Hematopoietic multipotent progenitor cell treated with erythropoietin and hydrocortisone succinate and interleukin-3 and kit ligand, for 6 days (in vitro differentiated cells): ENCODE results near the gene TPRG1.
"Not testable (repeated sequence)": the region's sequence is repeated elsewhere in the genome, so short reads cannot be mapped to it uniquely, and the experiment has no call there.

ENCODE experiments used
- DNase-seq: peaks from one replicate; pipeline ENCODE4 v3.0.0-alpha.2; 2015

The TPRG1 gene

DNA sequence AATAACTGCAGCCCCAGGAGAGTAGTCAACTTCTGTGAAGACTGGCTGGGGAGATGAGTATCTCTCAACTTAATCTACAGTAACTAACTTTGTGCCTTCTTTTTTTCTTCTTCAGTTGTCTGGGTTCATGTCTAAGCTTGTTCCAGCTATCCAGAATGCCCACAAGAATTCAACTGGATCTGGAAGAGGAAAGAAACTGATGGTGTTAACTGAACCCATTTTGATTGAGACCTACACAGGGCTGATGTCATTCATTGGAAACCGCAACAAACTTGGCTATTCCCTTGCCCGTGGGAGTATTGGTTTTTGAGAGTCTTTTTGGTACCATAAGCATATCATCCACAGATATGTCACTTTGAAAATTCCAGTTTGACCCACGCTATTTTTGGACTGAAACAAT, 148.7 kb downstream of the TPRG1 start:
- no peak for DNase-seq

DNA sequence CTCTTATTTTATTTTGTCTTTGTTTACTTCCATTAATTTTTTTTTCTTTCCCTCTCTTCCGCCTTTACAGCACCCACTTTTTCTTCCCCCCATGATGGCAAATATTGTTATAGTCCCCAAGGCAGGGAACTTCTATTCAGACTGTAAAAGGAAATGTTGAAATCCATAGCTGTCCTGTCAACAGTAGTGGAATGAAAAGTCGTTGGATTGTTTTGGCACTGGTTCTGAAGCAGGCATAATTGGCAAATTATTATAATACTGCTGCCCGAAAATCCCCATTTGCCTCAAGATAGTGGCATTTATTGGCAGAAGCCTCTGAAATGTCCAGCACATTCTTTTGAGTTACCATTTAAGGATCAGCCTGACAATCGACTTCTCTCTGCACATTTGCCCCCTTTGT, 150.6 kb downstream of the TPRG1 start:
- no peak for DNase-seq

DNA sequence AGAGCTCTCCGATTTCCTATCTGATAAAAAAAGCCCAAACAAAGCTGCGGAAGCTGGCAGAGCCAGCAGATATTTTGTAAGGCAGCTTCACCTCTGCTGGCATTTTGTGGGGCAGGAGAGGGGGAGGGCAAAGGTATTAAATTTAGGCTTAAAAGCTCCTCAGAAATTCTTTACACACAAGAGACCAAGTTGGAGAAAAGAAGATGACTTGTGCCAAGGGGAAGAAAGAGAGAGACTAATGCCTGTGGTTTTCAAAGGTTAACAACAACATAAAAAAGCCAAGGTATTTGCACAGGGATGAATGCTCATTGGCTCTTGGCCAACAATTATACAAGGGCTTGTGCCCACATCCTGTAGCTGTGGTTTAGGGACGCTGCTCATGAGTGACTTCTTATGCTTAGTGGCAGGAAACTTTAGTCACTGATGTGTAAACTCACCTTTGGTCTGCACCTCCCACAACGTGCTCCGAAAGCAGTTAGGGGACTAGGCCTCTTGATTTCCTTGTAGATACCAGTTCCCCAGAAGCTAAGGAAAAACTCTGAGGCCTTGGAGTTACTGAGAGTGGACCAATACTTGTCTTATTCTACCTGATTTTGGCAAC, 152.9 kb downstream of the TPRG1 start:
- DNase-seq, result peak; percentile 79

DNA sequence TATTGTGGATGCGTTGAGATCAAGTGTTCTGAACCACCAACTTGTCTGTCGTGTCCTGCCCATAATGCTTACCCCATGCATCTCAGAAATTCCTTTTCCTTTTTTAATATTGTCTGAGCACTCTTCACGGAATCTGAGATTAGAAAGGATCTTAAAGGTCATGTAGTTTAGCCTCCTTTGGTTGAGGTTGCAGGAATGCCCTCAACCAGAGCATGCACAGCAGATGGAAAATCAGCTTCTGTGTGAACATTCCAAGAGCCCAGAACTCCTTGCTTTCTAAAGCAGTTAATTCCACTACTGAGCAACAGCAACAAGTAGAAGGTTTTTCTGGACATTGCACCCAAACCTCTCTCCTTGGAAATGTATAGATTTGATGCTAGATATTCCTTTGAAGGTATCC, 153.7 kb downstream of the TPRG1 start:
- DNase-seq, result no peak

DNA sequence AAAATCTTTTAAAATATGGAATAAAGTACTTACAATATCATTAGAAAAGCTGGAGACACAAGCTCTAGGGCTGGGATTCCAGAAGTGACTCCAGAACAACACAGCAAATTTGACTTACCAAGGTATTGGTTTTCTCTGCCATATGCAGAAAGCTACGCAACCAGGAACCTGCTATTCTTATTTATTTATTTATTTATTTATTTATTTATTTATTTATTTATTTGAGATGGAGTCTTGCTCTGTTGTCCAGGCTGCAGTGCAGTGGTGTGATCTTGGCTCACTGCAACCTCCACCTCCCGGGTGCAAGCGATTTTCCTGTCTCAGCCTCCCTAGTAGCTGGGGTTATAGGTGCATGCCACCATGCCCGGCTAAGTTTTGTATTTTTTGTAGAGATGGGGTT, 157.9 kb downstream of the TPRG1 start:
- DNase-seq, result not testable (repeated sequence)

DNA sequence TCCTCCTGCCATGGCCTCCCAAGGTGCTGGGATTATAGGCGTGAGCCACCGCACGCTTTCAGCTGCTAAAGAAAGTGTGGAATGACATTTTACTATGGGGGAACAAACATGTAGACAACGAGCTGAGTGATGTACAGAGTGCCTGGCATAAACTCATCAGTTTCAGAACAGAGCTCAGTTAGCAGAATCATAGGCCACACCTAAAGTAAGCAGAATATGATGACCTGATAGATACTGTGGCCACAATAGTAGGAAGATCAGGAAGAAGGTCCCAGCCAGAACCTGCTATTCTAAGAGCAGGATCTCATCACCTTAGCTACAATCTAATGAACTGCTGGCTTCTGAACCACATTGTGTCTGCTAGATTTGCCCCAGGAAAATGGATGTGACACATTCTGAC, 158.3 kb downstream of the TPRG1 start:
- no peak for DNase-seq

DNA sequence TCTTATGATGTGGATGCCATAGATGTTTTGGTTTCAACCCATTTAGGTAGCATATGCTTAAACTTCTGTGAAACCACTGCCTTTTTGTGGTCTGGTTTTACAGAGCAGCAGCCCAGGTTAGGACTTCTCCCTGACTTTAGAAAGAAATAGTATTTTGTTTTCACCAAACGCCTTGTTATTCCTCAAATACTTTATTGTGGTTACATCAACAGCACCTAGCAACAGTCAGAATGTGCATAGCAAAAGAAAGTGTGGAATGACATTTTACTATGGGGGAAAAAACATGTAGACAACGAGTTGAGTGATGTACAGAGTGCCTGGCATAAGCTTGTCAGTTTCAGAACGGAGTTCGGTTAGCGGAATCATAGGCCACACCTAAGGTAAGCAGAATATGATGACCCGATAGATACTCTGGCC, 159.2 kb downstream of the TPRG1 start:
- no peak for DNase-seq

DNA sequence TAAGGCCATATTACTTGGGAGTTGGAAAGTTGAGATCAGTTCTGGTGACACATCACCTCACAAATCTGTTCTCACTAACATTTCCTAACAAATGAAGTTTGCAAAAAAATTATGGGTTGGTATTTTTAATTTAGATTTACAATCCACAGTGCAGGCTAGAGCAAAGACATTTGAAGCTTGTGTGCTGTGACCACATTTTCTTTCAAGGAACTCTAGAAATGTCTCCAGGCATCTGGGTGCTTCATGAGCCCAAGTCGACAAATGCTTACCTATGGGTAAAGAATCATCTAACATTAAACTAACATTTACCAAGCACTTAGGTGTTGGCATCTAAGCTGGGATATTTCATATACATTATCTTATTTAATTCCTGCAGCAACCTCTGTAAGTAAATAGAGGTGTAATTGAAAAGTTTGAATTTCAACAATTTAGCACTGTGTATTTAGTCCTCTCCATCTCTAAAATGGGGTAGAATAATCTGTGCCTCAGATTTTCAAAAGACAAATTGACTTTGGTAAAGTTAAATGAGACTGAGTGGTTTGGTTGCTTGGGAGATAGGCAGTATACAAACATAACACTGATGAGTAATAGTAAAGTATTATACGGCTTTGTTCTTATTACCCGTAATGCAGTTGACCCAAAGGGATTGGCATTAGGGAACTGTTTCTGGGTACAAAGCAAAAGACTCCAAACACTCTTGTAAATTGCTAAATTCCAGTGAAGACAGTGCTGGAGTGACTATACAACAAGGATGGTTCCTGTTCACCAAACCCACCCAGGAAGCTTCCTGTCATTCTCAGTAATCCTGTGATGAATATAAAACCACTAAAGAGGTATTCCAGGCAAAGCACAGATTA, 162.5 kb downstream of the TPRG1 start:
- DNase-seq, result no peak

DNA sequence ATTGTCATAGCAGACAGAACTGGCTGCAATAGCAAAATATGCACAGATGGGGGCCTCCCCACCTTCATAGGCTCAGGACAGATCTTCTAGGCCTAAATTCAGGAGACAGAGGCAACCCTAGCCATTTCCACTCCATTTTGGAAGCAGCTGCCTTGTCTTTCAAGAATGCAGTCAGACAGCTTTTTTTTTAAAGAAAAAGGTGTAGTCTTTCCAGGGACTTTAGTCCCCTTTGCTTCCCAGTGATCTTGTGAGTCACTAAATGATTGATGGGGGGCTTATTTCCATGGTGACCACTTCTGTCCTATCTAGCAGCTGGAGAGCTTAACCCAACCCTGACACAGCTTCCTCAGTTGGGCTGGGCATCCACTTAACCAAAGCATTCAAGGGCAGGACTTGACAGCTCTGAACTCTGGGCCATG, 165.9 kb downstream of the TPRG1 start:
- DNase-seq, result no peak

DNA sequence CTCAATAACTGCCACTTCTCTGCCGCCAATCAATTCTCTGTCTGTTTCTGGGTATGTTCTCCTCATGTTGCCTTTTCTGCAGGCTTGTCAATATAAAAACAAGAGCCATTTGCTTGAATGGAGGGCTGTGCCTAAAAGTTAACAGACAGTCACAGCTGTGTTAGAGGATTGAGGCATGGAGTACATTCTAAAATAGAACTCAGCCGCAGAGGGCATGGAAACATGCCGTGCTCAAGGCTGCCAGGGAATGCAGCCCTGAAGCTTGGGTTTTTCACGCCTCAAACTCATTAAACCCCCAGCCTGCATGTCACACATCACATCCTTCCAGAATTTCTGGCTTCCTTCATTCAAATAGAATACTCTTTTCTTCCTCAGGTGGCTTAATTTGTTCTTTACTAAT, 166.6 kb downstream of the TPRG1 start:
- DNase-seq, result no peak

DNA sequence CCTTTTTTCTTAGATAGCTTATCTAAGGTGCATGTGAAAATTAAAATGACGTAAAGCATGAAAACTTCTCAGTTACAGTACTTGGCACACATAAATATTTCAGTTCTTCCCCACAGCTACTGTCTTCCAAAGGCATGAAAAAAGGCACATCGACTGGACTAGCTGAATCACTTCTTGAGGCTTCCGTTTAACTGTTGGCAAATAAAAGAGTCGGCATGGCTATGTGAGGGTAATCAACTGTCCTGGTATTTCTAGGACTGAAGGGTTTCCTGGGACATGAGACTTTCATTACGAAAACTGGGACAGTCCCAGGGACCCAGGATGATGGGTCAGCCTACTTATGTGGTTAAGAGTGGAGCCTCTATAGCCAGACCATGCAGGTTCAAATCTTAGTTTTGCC, 168.2 kb downstream of the TPRG1 start:
- no peak for DNase-seq

DNA sequence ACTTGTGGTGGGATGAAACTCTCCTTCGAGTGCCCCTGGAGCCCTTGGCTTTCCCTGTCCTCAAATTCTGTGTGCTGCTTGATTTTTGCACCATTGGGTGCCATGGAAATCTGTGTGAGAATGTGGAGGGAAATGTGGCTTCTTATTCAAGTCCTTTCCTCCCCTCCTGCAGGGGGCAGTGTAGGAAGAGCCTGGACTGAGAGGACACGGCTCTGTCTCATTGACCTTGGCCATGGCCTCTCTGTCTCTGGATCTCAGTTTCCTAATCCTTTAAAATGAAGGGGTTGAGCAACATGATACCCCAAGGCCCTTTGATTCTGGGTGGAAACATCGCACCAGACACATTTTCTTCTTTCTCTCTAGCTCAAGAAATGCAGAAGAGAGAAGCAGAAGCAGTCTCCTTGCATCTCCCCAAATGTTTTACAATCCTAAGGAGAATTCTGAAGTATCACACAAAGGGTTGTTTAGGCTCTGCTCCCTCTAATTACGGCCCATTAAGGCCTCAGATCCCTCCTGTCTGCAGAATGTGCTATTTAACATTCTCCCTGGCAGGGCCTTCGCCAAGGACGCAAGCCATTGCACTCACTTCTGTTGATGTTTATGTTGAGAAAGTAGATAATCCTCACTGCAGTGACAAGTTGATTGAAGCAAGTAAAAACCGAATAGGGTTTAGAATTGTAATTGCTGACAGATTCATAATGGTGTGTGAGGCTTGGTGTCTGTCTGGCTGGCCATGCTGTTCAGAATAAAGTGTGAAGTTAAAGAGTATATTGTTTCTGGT, 169.1 kb downstream of the TPRG1 start:
- DNase-seq, result peak; percentile 32

DNA sequence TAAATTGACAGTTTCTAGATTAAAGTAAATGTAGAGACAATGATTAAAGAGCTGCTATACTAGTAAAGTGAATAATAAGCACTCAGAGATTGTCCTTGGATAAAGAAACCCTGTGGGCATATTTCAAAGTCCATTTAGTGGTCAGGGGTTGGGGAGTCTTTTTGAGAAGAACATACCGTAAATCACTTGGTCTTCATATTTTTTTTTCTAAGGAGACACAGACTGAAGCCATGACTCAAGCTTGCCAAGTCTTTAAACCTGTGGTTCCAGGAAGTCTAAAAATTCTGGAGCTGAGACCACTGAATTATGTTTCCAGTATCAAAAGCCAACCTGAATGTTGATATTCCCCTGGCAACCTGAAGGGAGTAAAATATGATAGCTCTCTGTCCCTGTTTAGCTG, 171.0 kb downstream of the TPRG1 start:
- no peak for DNase-seq

DNA sequence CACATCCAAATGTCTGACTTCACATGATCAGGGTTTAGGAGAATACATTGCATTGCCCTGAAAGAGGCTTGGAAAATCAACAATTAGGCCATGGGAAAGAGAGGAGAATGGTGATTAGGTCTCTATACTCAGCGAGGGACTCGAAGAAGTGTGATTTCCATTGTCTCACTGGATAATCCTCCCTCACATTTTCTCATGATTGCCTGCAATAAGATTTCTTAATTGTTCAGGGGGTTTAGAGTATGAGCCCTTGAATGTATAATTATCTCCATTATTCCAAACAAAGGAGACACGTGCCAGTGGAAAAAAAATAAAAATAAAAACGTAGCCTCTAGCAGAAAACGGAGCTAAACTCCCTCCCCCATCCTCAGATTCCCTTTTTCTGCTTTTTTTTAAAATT, 173.2 kb downstream of the TPRG1 start:
- DNase-seq, result no peak

DNA sequence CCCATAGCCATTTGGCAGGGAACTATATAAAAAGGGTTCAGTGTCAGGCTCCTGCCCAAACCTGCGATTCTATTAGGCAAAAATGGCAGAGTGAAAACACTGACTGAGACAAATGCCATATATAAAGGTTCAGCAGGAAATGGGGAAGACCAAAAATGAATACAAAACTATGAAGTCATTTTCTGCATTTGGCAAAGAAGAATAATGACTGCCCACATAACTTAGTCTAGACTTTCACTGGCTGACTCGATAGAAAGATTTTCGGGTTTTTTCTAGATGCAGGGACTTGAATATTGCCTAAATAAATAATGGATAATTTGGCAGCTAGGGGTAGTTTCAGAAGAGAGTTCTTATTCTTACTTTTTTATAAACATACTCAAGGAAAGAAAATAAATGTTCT, 178.0 kb downstream of the TPRG1 start:
- no peak for DNase-seq

DNA sequence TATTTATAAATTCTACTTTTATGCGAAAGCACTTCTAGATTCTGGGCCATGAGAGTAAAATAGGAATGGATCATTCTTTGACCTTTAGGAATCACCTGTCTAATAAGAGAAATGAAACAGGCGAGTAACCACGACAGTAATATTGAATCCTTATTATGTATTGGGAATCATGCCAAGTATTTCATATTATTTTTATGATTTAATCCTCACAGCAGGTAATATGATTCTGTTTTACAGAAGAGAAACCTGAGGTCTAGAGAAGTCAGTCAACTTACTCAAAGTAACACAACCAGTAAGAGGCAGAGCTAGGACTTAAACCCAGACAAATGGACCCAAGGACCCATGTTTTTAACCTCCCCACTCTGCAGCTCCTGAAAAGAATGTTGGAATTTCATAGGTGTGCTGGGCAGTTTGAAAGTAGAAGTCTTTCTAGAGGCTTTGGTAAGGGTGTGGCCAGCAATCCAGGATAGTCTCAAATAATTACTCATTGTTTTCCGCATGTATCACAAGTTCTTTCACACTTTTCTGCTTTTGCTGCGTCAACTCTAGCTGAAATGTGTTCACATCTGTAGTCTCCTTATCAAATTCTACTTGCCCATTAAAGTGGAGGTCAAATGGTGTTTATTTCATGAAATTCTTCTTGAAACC, 181.7 kb downstream of the TPRG1 start:
- no peak for DNase-seq

DNA sequence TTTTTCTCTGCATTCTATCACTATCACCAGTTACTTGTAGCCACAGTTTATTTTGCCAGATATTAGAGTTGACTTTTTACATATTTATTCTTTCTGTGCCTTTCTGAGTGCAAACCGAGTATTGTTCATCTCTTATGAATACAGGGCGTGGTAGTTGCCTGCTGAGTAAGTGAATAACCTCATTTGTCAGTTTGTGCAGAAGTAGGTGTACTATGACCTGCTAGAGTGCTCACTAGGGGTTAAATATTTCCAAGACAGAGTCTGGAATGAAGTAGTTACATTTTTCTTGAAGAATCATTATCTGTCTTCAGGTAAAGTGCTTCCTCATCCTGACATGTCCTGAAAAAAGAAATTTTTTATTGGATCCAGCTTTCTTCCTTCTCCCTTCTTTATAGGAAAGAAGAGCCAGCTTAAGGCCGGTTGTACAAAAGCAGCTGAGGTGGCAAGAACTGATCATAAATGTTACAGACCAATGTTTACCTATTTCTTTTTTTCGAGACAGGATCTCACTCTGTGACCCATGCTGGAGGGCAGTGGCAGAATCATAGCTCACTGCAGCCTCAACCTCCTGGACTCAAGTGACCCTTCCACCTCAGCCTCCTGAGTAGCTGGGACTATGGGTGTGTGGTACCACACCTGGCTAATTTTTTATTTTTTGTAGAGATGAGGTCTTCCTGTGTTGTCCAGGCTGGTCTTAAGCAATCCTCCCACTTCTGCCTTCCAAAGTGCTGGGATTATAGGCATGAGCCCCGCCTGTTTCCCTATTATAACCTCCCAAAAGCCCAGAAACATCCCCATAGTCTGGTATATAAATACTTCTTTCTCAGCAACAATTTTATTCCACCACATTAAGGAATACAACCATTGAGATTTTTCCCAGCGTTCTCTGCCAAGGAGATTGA, 182.5 kb downstream of the TPRG1 start:
- DNase-seq, result no peak

DNA sequence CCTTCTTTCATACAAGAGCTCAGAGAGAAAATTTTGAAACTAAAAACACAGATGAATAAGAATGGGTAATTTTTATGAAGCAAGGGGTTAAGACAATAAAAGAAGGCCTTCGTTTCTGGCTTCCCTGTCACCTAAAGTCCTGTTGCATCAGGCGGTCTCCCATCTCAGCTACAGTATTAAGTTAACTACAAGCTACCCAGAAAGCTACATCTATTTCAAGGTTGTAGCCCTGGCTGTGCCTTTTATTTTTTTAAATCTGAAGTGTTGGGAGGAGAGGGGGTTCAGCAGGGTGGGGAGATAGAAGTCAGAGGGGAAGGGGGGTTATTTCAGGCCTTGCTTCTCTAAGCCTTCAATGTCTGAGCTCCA, 183.3 kb downstream of the TPRG1 start:
- no peak for DNase-seq

DNA sequence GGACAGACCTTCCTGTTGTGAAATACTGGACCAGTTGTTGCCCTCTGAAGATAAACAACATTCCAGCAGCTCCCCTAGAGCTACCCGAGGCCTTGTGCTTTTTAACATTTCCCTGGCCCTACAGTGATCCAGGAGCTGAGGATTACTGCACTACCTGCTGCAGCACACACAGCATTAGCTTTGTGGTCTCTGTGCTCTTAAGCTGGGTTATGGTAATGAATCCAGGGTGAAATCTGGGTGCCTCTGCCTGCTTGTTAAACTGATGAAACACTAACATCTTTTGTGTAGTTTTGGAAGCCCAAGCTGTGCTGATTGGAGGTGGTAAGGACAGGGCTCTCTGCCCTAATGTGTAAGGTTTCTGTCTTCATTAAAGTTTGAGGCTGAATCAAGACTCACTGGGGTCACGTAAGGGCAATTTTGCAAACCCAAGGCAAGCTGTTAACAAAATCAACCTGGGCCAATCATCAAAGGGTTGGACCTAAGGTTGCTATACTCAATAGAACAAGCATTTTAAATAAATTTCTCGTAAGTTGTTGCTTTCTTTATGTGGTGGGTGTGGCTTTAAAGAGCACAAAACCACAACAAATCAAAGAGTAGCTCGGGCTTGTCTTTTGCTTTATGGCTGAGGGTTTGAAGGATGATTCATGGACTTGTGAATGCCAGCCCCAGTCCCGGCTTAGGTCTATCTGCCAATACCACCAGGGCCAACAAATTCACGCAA, 183.9 kb downstream of the TPRG1 start:
- DNase-seq, result no peak

DNA sequence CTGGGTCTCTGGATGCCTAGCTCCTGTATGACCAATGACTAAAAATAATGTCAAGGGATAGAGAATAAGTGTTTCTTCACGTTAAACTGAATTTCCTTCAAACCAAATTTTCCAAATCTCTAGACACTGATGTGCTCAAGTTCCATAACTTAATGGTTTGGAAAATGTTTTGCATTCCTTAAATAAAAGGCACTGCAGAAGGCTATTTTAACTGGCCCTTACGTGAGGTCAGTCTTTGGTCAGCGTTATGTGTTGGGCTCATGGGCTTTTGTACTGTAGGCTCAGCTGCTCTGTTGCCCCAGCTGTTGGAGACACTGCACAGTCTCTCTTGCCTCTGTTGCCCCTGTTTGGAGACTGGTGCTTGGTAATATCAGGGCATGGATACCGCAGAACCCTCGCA, 188.5 kb downstream of the TPRG1 start:
- DNase-seq, result no peak

DNA sequence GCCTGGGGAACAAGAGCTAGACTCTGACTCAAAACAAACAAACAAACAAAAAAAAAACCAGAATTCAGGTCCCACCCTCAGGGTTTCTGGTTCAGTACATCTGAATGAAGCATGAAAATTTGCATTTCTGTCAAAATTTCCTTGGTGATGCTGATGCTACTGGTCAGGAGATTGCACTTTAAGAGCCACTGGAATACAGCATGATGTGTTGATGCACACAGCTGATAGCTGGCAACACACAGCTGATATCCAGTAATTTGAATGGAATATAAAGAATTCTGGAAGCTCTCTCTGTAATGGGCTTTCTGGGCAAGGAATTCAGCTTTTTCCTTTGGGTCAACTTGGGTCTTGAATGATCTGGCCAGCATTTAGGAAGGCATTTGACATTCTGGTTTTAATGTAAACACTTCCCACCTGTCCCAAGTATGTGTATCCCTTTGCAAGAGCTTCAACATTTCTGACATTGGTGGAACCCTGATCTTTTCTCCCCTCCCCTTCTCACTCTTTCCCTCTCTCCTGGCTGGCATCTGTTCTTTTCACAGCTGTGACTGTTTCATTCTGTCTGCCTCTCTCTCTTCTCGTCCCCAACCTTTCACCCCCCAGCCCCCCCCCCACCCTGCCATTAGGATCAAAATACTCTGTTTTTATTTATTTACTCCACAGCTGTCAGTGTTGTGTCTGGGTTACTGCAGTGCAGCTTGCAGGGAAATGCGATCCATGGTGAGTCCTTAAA, 189.5 kb downstream of the TPRG1 start:
- DNase-seq, result no peak
